ENCODE measurements around the gene ABCA7. TPM values are rescaled to one million over a fixed set of nuclear protein-coding genes. Genes with fewer than 3 reads are reported as not detected.

Gene ABCA7
- total RNA-seq, 1 experiment from 2014 or later = 40.3 TPM

- ATAC-seq (no peak), DNase-seq (ENCODE audit: low spot score) (no peak)
- H3K4me1 Mint-ChIP-seq = no peaks in the 10 kb centered on the region
- no peak overlapping the region for H3K4me3 Mint-ChIP-seq
- TF ChIP-seq USF2 (CRISPR knock-in tag; IDR thresholded peaks at IDR 0.05) (no peak), ZNF423 (CRISPR knock-in tag; IDR thresholded peaks at IDR 0.05) (no peak), TEAD4 (CRISPR knock-in tag; IDR thresholded peaks at IDR 0.05) (no peak), ZNF396 (CRISPR knock-in tag; IDR thresholded peaks at IDR 0.05; ENCODE audit: borderline replicate concordance) (no peak), ZNF138 (CRISPR knock-in tag; conservative IDR thresholded peaks at IDR 0.05) (no peak)
- POLR2A ChIA-PET = no interaction called here
- H3K27me3 Mint-ChIP-seq (ENCODE audit: low read depth) = peaks cover 3% of the 10 kb centered on the region
- peaks cover 14% of the 10 kb centered on the region for H3K9me3 Mint-ChIP-seq
- CTCF ChIA-PET = interaction anchor here (1.3 kb wide), 1 partner anchor 192 kb away, joined by 3 read pairs; no protein-coding TSS in a partner anchor
- no peak overlapping the region for H3K27ac Mint-ChIP-seq
- H3K36me3 Mint-ChIP-seq = peaks cover 20% of the 10 kb centered on the region
Measured at GRCh38 chr19:1052349-1052975, 12.6 kb downstream of the ABCA7 start.

GRCh38 chr19:1053176-1054101 lies 13.5 kb downstream of the ABCA7 start:
- DNase-seq (ENCODE audit: low spot score) (no peak), ATAC-seq (no peak)
- no peaks in the 10 kb centered on the region for H3K4me1 Mint-ChIP-seq
- H3K4me3 Mint-ChIP-seq = no peak overlapping the region
- no peak for TF ChIP-seq ARID4B (CRISPR knock-in tag; IDR thresholded peaks at IDR 0.05; ENCODE audit: borderline replicate concordance)
- TF ChIP-seq MAX (CRISPR knock-in tag; IDR thresholded peaks at IDR 0.05) = no peak
- TF ChIP-seq HMGA2 (CRISPR knock-in tag; IDR thresholded peaks at IDR 0.05) = no peak
- no peak for TF ChIP-seq OVOL2 (CRISPR knock-in tag; IDR thresholded peaks at IDR 0.05; ENCODE audit: borderline replicate concordance)
- TF ChIP-seq ELF4 (CRISPR knock-in tag; IDR thresholded peaks at IDR 0.05; ENCODE audit: low read depth) = no peak
- TF ChIP-seq ATF2 (CRISPR knock-in tag; IDR thresholded peaks at IDR 0.05; ENCODE audit: borderline replicate concordance, low read depth) = no peak
- ChIA-PET POLR2A (interaction anchor here (0.7 kb wide), 1 partner anchor 23 kb away, joined by 3 read pairs; no protein-coding TSS in a partner anchor), CTCF (interaction anchor here (1.3 kb wide), 1 partner anchor 191 kb away, joined by 3 read pairs; no protein-coding TSS in a partner anchor)
- peaks cover 30% of the 10 kb centered on the region for H3K36me3 Mint-ChIP-seq
- peaks cover 4% of the 10 kb centered on the region for H3K27me3 Mint-ChIP-seq (ENCODE audit: low read depth)
- no peak overlapping the region for H3K27ac Mint-ChIP-seq
- peaks cover 24% of the 10 kb centered on the region for H3K9me3 Mint-ChIP-seq
